ENCODE results near the gene HEXIM1. TPM values are rescaled to one million over a fixed set of nuclear protein-coding genes. Genes with fewer than 3 reads are reported as not detected.

HEXIM1 gene
- total and polyA plus RNA-seq, 2 experiments from 2014 or later: 13.5 to 17.1 TPM

DNA sequence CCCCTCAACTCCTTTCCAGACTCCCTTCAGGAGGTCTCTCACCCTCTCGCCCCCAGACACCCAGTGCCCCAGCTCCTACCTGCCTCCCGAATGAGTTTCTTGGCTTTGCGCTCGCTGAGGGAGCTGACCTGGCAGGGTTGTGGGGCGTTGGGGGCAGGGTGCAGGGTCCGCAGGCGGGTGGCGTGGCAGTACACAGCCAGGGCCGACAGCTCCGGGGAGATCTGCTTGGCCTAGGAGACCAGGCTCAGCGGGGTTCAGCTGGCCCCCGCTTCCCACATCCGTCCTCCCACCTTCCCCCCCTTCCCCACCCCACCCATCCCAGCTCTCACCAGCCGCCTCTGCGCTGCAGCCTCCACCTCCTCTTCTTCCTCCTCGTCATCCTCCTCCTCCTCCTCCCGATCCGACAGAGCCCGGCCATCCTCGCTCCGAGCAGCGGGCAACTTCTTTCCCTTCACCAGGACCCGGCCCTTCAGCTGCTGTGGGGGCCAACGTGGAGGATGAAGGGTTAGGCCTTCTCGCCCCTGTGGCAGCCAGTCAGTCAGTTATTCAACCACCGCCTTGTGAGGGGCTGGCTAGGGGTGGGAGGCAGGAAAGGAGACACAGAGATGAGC is 33.2 kb upstream of the HEXIM1 start:
- H3K4me2 ChIP-seq: no peak overlapping the region
- H3K9me2 ChIP-seq (replicated peaks; ENCODE audit: insufficient read depth): no peaks in the 10 kb centered on the region
- no peaks in the 10 kb centered on the region for H3K27me3 ChIP-seq
- no peaks in the 10 kb centered on the region for H3K36me3 ChIP-seq (replicated peaks; ENCODE audit: insufficient read depth, low read depth)
- no peaks in the 10 kb centered on the region for H3K79me2 ChIP-seq
- no peak for TF ChIP-seq CTCF (IDR thresholded peaks at IDR 0.05; ENCODE audit: poor library complexity)
- no peak for TF ChIP-seq EZH2phosphoT487 (IDR thresholded peaks at IDR 0.05; ENCODE audit: low read depth, severe bottlenecking, unreplicated experiment)
- TF ChIP-seq EZH2 (IDR thresholded peaks at IDR 0.05; ENCODE audit: borderline replicate concordance): no peak
- no peak overlapping the region for H3K27ac ChIP-seq
- H3K4me3 ChIP-seq: no peak overlapping the region
- DNase-seq (ENCODE audit: low spot score): no peak
- no peaks in the 10 kb centered on the region for H3K9me3 ChIP-seq (ENCODE audit: low read depth)
- H3K4me1 ChIP-seq (ENCODE audit: insufficient read depth): no peaks in the 10 kb centered on the region
- no peak overlapping the region for H2AFZ ChIP-seq
- 89% methylated on average over 17 of the region's 26 CpGs for WGBS (ENCODE audit: low lambda C conversion rate, missing lambda C conversion rate)
- no peaks in the 10 kb centered on the region for H4K20me1 ChIP-seq (ENCODE audit: insufficient read depth, poor library complexity, severe bottlenecking)

DNA sequence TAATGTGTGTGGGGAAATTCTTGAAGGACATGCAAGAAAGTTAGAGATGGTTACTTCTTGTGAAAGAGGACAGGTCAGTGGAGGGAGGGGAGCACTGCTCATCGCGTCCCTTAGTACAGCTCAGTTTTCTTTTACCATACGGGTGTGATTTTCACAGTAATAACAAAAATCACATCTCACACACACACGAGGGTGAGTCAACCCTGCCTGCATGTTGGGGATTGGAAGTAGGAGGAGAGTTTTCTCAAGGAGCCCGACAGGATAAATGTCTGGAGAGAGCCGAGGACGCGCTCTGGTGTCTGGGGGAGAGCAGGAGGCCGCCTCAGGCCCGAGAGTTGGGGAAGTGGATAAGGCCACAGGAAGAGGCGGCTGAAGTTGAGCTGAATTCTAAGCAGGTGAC is 32.4 kb upstream of the HEXIM1 start:
- no peak for TF ChIP-seq CTCF (IDR thresholded peaks at IDR 0.05; ENCODE audit: poor library complexity)
- no peak for TF ChIP-seq EZH2phosphoT487 (IDR thresholded peaks at IDR 0.05; ENCODE audit: low read depth, severe bottlenecking, unreplicated experiment)
- TF ChIP-seq EZH2 (IDR thresholded peaks at IDR 0.05; ENCODE audit: borderline replicate concordance): no peak
- WGBS (ENCODE audit: low lambda C conversion rate, missing lambda C conversion rate): 71% methylated on average over 11 of the region's 11 CpGs
- no peaks in the 10 kb centered on the region for H3K36me3 ChIP-seq (replicated peaks; ENCODE audit: insufficient read depth, low read depth)
- H3K27ac ChIP-seq: no peak overlapping the region
- no peak overlapping the region for H2AFZ ChIP-seq
- H4K20me1 ChIP-seq (ENCODE audit: insufficient read depth, poor library complexity, severe bottlenecking): no peaks in the 10 kb centered on the region
- H3K4me3 ChIP-seq: no peak overlapping the region
- H3K79me2 ChIP-seq: no peaks in the 10 kb centered on the region
- no peak for DNase-seq (ENCODE audit: low spot score)
- H3K9me2 ChIP-seq (replicated peaks; ENCODE audit: insufficient read depth): no peaks in the 10 kb centered on the region
- H3K9me3 ChIP-seq (ENCODE audit: low read depth): no peaks in the 10 kb centered on the region
- H3K4me2 ChIP-seq: no peak overlapping the region
- H3K27me3 ChIP-seq: no peaks in the 10 kb centered on the region
- no peaks in the 10 kb centered on the region for H3K4me1 ChIP-seq (ENCODE audit: insufficient read depth)

GRCh38 chr17:45116434-45117016 is 31.8 kb upstream of the HEXIM1 start:
- no peaks in the 10 kb centered on the region for H3K79me2 ChIP-seq
- H3K4me1 ChIP-seq (ENCODE audit: insufficient read depth): no peaks in the 10 kb centered on the region
- no peaks in the 10 kb centered on the region for H3K27me3 ChIP-seq
- H2AFZ ChIP-seq: no peak overlapping the region
- 78% methylated on average over 10 of the region's 10 CpGs for WGBS (ENCODE audit: low lambda C conversion rate, missing lambda C conversion rate)
- no peak overlapping the region for H3K27ac ChIP-seq
- no peak overlapping the region for H3K4me2 ChIP-seq
- TF ChIP-seq EZH2 (IDR thresholded peaks at IDR 0.05; ENCODE audit: borderline replicate concordance): no peak
- no peak for TF ChIP-seq CTCF (IDR thresholded peaks at IDR 0.05; ENCODE audit: poor library complexity)
- TF ChIP-seq EZH2phosphoT487 (IDR thresholded peaks at IDR 0.05; ENCODE audit: low read depth, severe bottlenecking, unreplicated experiment): no peak
- H4K20me1 ChIP-seq (ENCODE audit: insufficient read depth, poor library complexity, severe bottlenecking): no peaks in the 10 kb centered on the region
- no peaks in the 10 kb centered on the region for H3K9me3 ChIP-seq (ENCODE audit: low read depth)
- no peaks in the 10 kb centered on the region for H3K36me3 ChIP-seq (replicated peaks; ENCODE audit: insufficient read depth, low read depth)
- no peaks in the 10 kb centered on the region for H3K9me2 ChIP-seq (replicated peaks; ENCODE audit: insufficient read depth)
- no peak overlapping the region for H3K4me3 ChIP-seq
- DNase-seq (ENCODE audit: low spot score): no peak

Data from hepatocyte (in vitro differentiated cells).